EL (cell line): Measurements from ENCODE around the gene SNX9.
"Not testable (repeated sequence)": the region's sequence is repeated elsewhere in the genome, so short reads cannot be mapped to it uniquely, and the experiment has no call there.

ENCODE experiments used
- DNase-seq: peaks from one replicate; pipeline ENCODE4 v3.0.0-alpha.2; 2016

SNX9 gene

DNA sequence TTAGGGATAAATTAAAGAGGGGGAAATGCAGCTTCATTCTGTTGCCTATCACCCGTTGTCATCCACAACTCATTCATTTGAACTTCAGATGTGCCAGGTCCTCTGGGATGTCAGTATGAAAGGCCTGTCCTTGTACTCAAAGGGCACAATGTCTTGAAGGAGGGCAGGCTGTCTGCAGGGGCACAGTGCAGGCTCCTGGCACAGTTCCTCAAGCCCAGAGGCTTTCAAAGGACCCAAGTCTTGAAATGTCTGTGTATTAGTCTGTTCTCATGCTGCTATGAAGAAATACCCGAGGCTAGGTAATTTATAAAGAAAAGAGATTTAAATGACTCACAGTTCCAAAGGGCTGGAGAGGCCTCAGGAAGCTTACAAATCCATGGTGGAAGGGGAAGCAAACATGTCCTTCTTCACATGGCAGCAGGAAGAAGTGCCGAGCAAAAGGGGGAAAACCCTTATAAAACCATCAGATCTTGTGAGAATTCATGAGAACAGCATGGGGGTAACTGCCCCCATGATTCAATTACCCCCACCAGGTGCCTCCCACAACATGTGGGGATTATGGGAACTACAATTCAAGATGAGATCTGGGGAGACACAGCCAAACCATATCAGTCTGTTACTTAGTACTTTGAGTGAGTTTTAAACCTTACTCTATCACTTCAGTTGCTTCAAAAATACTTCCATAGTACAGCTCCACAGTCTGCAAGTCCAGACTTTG lies 9.4 kb downstream of the SNX9 start:
- peak; percentile 48 for DNase-seq

DNA sequence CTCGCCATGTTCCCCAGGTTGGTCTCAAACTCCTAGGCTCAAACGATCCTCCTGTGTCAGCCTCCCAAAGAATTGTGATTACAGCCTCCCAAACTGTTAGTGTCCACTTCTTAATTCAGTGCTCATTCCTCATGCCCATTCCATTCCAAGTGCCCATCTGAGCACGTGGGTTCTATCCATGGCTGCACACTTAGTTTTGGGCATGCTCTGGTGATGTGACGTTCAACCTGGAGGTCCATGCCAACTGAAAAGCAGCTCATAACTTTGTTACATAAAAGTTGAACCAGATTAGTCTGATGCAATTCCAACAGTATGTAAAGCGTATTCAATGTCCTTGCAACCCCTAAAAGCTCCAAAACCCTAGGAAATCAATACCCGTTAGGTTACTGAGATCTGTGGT lies 11.5 kb downstream of the SNX9 start:
- DNase-seq, result no peak

GRCh38 chr6:157838718-157839430 lies 15.8 kb downstream of the SNX9 start:
- DNase-seq, result no peak

DNA sequence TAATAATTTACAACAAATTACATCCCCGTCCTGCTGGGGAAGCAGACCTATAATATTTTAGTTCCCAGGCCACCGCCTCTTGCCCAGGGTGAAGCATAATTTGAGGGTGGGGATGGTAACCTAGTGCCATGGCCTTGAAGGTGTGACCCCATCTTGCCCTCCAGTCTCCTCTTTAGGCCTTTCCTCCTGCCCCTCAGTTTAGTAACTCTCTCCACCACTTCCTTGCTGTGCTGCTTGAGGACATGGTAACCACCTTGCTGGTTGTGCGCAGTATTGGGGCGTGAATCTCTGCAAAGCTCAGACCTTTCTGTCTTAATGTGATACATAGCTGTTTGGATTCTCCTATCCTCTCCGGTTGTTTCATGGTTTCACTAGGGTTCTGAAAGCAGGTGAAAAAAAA lies 16.6 kb downstream of the SNX9 start:
- DNase-seq, result no peak

DNA sequence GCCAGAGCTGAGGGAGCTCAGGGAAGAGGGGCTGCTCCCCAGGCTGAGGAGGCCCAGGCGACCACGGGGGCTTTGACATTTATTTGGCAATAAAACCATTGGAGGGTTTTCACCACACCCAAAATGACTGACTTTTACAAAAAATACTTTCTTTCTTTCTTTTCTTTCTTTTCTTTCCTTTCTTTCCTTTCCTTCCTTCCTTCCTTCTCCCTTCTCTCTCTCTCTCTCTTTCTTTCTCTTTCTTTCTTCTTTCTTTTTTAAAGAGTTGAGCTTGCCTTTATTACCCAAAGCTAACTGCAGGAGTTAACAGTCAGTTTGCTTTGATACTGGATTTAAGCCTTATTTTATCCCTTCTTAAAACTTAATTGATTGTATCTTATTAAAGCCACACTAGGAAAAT lies 17.2 kb downstream of the SNX9 start:
- DNase-seq, result no peak

- DNase-seq, result peak; percentile 71
Observed at GRCh38 chr6:157840776-157841175, 17.7 kb downstream of the SNX9 start.

DNA sequence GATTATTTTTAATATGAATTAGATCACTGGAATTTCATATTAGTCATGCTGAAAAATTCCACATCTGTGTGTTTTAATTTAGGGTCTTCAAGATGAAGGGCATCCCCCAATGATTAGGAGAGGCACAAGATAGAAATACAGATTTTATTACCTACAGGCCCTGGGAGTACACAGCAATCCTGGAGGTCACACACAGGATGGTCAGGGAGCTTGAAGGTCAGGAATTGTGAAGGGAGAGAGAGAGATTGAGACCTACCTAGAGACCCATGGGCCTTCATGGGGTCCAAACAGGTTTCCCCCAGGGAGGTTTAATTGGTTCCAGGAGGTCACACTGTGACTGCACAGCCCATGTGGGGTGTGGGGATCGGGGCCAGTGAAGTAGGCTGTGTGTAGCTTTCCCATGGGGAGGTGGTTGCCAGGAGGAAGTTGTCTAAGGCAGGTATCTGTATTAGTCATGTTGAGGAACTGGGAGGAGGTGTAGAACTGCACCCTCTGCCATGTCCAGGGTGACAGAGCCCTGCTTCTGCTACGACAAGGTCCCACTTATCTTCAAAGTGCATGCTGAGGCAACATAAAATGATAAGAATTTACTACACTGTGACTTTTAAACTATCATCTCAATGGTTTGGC lies 18.3 kb downstream of the SNX9 start:
- no peak for DNase-seq

DNA sequence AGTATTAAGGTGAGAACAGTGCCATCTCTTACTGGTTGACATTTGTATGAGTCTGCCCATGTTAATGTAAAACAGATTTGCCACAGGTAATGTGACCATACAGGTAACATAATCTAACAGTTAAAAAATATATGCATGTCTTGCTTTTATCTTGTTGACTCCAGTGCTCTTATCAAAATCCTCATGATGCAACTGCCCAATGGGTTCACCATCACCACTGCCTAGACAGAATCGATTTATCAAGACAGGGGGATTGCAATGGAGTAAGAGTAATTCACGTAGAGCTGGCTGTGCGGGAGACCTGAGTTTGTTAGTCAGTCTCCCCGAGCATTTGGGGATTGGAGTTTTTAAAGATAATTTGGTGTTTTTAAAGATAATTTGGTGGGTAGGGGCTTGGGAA lies 19.2 kb downstream of the SNX9 start:
- no peak for DNase-seq

DNA sequence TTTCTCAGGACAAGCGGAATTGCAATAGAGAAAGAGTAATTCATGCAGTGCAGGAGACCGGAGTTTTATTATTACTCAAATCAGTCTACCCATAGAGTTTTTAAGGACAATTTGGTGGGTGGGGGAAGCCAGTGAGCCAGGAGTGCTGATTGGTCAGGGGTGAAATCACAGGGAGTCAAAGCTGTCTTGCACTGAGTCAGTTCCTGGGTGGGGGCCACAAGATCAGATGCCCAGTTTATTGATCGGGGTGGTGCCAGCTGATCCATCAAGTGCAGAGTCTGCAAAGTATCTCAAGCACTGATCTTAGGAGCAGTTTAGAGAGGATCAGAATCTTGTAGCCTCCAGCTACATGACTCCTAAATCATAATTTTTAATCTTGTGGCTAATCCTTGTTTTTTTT lies 21.1 kb downstream of the SNX9 start:
- not testable (repeated sequence) for DNase-seq

DNA sequence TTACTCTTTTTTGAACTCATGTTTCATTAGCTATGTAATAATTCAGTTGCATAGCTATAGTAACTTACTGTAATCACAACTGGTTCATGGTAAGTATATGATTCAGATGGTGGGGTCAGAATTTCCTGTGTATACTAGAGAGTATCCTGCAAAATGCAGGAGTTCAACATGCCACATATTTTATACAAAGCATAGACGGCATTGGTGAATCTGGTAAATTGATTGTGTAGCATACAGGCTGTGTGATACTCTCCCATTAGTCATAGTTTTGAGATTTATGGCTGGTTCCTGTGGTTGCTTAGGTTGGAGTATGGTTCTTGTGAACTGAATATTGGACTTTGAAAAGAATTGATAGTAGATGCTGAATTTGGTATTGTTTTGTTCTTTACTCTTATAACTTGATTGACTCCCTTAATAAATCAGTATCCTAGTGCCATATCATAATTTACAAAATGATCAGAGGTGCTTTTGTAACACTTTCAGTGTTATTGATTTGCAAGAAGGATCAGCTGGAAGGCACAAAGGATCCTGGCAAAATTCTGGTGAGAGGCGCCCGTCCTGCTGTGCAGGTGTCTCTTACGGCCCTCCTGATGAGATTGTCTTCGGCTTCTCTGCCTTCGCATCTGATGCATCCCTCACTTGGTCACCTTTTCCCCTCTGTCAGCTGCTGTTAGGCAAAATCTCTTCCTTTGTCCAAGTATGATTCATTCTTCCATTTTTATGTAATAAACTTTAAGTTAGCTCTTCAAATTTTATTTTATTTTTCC lies 22.6 kb downstream of the SNX9 start:
- DNase-seq, result peak; percentile 50

DNA sequence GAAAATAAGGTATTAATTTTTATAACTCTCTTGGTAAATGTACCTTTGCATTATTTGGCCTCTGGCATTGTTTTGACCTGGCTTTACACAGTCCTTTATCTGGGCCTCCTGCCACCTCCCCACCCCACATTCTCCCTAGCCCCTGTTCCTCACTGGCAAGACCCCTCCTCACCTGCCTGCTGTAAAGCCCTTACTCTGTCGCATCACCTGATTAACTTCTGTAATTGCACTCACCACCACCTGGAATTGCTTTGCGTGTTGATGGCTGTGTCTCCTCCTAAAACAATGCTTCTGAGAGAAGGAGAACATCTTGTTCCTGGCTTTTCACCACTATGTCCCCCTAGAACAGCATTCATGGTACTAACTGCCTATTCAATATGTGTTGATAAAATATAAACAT lies 24.8 kb downstream of the SNX9 start:
- DNase-seq, result no peak

DNA sequence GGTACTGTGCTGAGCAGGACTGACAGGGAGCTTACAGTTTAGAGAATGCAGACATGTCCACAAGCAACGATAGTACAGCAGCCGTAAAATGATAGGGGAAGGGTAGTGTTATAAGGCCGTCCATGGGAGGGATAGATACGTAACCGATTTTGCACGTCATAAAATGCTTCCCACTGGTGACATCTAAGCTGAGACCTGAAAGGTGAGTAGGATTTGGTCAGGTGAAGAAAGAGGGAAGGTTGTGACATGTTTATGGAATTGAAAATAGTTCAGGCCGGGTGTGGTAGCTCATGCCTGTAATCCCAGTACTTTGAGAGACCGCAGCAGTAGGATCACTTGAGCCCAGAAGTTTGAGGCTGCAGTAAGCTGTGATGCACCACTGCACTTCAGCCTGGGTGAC lies 25.6 kb downstream of the SNX9 start:
- DNase-seq, result no peak

GRCh38 chr6:157849288-157850017 lies 26.4 kb downstream of the SNX9 start:
- no peak for DNase-seq

DNA sequence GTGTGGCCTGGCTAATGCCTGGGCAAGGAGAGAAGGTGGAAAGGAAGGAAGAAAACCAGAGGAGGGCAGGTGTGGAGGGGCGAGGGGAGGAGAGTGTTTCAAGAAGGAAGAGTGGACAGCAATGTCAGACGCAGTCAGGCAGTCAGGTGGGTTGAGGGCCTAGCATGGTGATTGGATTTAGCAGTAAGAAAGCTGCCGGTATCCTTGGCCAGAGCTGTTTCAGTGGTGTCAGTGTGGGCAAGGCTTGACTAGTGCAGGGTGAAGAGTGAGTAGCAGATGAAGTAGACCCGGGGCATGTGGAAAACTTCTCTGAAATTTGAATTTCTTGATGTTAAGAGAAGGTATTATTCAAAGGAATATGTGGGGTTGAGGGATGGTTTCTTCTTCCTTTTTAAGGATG lies 27.0 kb downstream of the SNX9 start:
- no peak for DNase-seq

DNA sequence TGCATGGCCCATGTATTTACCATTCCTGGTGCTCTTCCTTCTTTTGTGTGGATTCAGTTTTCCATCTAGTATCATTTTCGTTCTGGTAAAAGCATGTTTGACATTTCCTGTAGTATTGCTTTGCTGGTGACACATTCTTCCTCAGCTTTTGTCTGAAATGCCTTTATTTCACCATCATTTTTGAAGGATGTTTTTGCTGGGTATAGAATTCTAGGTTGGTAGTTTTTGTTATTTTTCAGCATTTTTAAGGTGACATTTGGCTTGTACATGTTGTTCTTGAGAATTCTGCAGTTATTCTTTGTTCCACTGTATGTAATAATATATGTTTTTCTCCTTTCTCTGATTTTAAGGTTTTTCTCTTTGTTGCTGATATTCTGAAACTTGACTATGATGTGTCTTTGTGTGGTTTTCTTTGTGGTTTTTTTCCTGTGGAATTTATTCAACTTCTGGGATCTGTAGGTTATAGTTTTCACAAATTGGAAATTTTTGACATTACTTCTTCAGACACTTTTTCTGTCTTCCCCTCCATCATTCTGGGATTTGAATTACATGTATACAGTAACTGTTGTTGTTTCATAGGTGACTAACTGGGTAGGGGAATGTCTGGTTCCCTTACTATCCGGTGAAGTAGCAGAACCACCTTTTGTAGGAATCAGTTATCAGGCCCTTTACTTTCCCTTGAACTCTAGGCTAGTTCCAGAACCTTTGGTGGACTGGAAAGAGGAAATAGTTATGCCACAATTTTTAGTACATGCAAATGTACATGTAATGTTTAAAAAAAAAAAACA lies 30.2 kb downstream of the SNX9 start:
- no peak for DNase-seq

DNA sequence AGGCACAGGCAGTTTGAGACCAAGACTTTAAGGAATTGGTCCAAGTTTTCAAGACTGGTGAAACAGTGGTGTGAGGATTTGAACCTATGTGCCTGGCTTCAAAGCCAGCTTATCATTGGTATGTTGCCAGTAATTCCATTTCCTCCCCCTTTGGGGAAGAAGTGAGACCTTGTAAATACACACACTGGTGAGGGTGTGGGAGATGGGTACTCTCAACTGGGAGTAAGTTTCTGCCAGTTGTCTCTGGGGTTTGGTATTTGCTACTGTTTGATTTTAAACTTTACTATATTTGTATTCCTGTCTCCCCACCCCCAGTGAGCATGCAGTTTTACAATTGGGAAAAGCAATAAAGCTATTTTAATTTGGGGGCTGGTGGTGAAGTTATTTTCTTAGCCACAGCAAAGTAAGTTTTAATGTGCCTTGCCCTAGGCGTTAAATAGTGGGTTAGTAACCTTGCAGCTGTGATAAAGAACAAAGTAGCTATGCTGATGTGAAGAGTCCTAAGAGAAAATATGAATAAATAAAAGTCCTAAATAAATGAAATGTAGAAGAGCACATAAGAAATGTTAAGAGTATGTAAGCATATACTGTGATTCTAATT lies 31.0 kb downstream of the SNX9 start:
- no peak for DNase-seq

- no peak for DNase-seq
Observed at GRCh38 chr6:157855325-157855724, 32.3 kb downstream of the SNX9 start.

DNA sequence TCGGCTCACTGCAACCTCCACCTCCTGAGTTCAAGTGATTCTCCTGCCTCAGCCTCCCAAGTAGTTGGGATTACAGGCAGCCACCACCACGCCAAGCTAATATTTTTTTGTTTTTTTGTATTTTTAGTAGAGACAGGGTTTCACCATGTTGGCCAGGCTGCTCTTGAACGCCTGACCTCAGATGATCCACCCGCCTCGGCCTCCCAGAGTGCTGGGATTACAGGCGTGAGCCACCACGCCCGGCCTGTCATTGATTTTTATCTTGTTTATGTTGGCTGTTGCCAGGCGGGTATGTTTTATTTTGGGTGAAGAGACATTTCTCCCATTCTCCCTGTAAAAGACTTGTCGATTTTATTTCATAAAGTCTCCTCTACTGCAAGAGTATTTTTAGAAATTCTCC lies 32.8 kb downstream of the SNX9 start:
- not testable (repeated sequence) for DNase-seq

- DNase-seq, result not testable (repeated sequence)
Observed at GRCh38 chr6:157858664-157859063, 35.6 kb downstream of the SNX9 start.

GRCh38 chr6:157859775-157860504 lies 36.9 kb downstream of the SNX9 start:
- DNase-seq, result no peak

- no peak for DNase-seq
Observed at GRCh38 chr6:157860505-157860991, 37.5 kb downstream of the SNX9 start.
